DMS53 treated with DMSO at 0.1 percent for 48 hours (cell line): ENCODE measurements around the gene ANXA4.
"Not testable (repeated sequence)": the region's sequence is repeated elsewhere in the genome, so short reads cannot be mapped to it uniquely, and the experiment has no call there.

Source experiments
- DNase-seq: peaks from one replicate; lab custom pipeline; 2025; ENCODE audit not compliant: unreplicated experiment; lab: John Stamatoyannopoulos, UW

The ANXA4 gene

GRCh38 chr2:69802781-69803367 lies 60.9 kb downstream of the ANXA4 start:
- not testable (repeated sequence) for DNase-seq

GRCh38 chr2:69804416-69804815 lies 62.5 kb downstream of the ANXA4 start:
- DNase-seq, result no peak

GRCh38 chr2:69805887-69806286 lies 64.0 kb downstream of the ANXA4 start:
- DNase-seq, result no peak

- DNase-seq, result no peak
These were observed 66.0 kb downstream of the ANXA4 start for GRCh38 chr2:69807821-69808540.

- DNase-seq, result no peak
These were observed 68.6 kb downstream of the ANXA4 start for GRCh38 chr2:69810550-69810949.

GRCh38 chr2:69811018-69811417 lies 69.1 kb downstream of the ANXA4 start:
- no peak for DNase-seq

- DNase-seq, result peak; percentile 86
These were observed 69.7 kb downstream of the ANXA4 start for GRCh38 chr2:69811591-69811990.

GRCh38 chr2:69815717-69816116 lies 73.8 kb downstream of the ANXA4 start:
- no peak for DNase-seq

- peak; percentile 81 for DNase-seq
These were observed 75.1 kb downstream of the ANXA4 start for GRCh38 chr2:69816923-69817542.

GRCh38 chr2:69817729-69818501 lies 76.0 kb downstream of the ANXA4 start:
- no peak for DNase-seq

GRCh38 chr2:69827796-69828540 lies 86.0 kb downstream of the ANXA4 start:
- no peak for DNase-seq

GRCh38 chr2:69828938-69829255 lies 87.0 kb downstream of the ANXA4 start:
- no peak for DNase-seq

- peak; percentile 88 for DNase-seq
These were observed 87.5 kb downstream of the ANXA4 start, which contains the start of gene GMCL1 for GRCh38 chr2:69829256-69830044. Gene GMCL1 (plus strand): TSS chr2:69829660. CDS start chr2:69829893, 233 bp downstream.

- peak; percentile 21 for DNase-seq
These were observed 88.3 kb downstream of the ANXA4 start for GRCh38 chr2:69830045-69830905.

- not testable (repeated sequence) for DNase-seq
These were observed 88.9 kb downstream of the ANXA4 start for GRCh38 chr2:69830906-69831241.

- no peak for DNase-seq
These were observed 89.5 kb downstream of the ANXA4 start for GRCh38 chr2:69831354-69831905.

GRCh38 chr2:69833752-69834151 lies 91.8 kb downstream of the ANXA4 start:
- no peak for DNase-seq

- no peak for DNase-seq
These were observed 93.7 kb downstream of the ANXA4 start for GRCh38 chr2:69835666-69836065.

GRCh38 chr2:69836316-69836715 lies 94.4 kb downstream of the ANXA4 start:
- DNase-seq, result no peak
